Cardiac muscle cell (in vitro differentiated cells and primary cell): ENCODE measurements around the gene TMCO4. TPM values are rescaled to one million over a fixed set of nuclear protein-coding genes. Genes with fewer than 3 reads are reported as not detected.
"Not testable (repeated sequence)": the region's sequence is repeated elsewhere in the genome, so short reads cannot be mapped to it uniquely, and the experiment has no call there.

Experiments
- DNase-seq, 2 donors: peaks; one replicate each; pipeline versions ENCODE4 v3.0.0 to v3.0.0-alpha.2; 2010 to 2017; ENCODE audit warnings: low read depth in 1 of 2, low spot score in 1 of 2
- H3K27ac ChIP-seq: fragments of 200-600 bp; sonication (generic); 2 replicates; pipeline ENCODE4 v1.5.1; 2016
- H3K27me3 ChIP-seq: fragments of 200-600 bp; sonication (generic); 2 replicates; pipeline ENCODE4 v1.6.0; 2016; ENCODE audit warnings: control low read depth
- H3K36me3 ChIP-seq: fragments of 200-600 bp; sonication (generic); 2 replicates; pipeline ENCODE4 v1.5.1; 2016; ENCODE audit warnings: control low read depth
- H3K4me1 ChIP-seq: fragments of 200-600 bp; sonication (generic); 2 replicates; pipeline ENCODE4 v1.8.1; 2017; ENCODE audit warnings: low read depth, mild to moderate bottlenecking, mixed run types
- H3K4me3 ChIP-seq: fragments of 200-600 bp; sonication (generic); 2 replicates; pipeline ENCODE4 v1.5.1; 2016; ENCODE audit warnings: mild to moderate bottlenecking
- H3K9me3 ChIP-seq: fragments of 200-600 bp; sonication (generic); 2 replicates; pipeline ENCODE4 v1.5.1; 2017; ENCODE audit warnings: low read depth, mild to moderate bottlenecking, control low read depth
- polyA plus RNA-seq: library from polyadenylated mRNA; unstranded; fragments of >200 nt; fragmentation: Nextera tagmentation; extraction: Ambion mirVana; gene quantifications from 2 replicates; pipeline ENCODE4 v1.2.1, GENCODE V29; 2016
- total RNA-seq: library from RNA; depleted of rRNA; stranded (reverse); fragments of >200 nt; gene quantifications from 2 replicates; pipeline ENCODE4 v1.2.3, GENCODE V29; 2016
- TF ChIP-seq, protein P1 (sequence below): IDR thresholded peaks from 2 replicates; pipeline ENCODE4 v1.5.1; 2012; ENCODE audit warnings: low read depth, mild to moderate bottlenecking, low read length

The TMCO4 gene
- total and polyA plus RNA-seq, 2 experiments from 2014 or later = 2.2 to 2.5 TPM

DNA sequence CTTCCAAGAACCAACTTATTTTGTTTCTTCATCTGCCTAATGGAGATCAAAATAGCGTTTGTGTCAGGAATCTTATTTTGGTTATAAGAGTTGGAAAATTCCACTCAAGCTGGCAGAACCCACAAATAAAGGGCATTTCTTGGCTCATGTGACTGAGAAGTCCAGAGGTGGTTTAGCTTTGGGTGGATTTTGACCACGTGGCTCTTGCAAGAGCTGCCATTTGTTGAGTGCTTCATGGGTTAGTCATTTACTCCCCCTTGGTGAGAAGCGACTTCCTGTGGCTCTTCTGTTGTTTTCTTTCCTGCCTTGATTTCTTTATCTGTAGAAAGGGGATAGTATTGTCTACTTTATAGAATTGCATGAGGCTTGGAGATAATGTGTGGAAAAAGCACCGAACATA is 24.8 kb upstream of the TMCO4 start:
- H3K4me3 ChIP-seq = no peak overlapping the region
- H3K4me1 ChIP-seq = no peaks in the 10 kb centered on the region
- no peaks in the 10 kb centered on the region for H3K27me3 ChIP-seq
- TF ChIP-seq, protein P1, sequence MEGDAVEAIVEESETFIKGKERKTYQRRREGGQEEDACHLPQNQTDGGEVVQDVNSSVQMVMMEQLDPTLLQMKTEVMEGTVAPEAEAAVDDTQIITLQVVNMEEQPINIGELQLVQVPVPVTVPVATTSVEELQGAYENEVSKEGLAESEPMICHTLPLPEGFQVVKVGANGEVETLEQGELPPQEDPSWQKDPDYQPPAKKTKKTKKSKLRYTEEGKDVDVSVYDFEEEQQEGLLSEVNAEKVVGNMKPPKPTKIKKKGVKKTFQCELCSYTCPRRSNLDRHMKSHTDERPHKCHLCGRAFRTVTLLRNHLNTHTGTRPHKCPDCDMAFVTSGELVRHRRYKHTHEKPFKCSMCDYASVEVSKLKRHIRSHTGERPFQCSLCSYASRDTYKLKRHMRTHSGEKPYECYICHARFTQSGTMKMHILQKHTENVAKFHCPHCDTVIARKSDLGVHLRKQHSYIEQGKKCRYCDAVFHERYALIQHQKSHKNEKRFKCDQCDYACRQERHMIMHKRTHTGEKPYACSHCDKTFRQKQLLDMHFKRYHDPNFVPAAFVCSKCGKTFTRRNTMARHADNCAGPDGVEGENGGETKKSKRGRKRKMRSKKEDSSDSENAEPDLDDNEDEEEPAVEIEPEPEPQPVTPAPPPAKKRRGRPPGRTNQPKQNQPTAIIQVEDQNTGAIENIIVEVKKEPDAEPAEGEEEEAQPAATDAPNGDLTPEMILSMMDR = no peak
- H3K9me3 ChIP-seq = no peaks in the 10 kb centered on the region
- no peak overlapping the region for H3K27ac ChIP-seq
- peak in 1 of 2 donors; percentile 20 for DNase-seq
- no peaks in the 10 kb centered on the region for H3K36me3 ChIP-seq

DNA sequence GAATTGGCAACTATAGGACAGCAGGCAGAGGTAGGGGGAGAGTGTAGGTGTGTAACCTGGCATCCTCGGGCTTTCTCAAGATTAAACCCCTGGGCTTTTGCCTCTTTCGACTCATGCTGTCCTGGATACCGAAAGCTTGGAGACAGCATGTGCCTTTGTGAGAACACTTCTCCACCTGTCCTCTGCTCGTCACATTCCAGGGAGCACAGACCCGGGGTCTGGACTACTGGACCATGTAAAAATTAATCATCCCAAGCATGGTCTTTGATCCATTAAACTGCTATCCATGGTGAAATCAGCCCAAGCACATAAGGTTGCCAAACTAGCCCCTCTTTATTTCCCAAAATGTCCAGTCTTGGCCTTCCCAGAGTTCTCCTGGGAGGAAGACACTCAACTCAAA is 24.3 kb upstream of the TMCO4 start:
- no peaks in the 10 kb centered on the region for H3K4me1 ChIP-seq
- H3K27ac ChIP-seq = no peak overlapping the region
- no peak for DNase-seq
- TF ChIP-seq, protein P1 = no peak
- H3K27me3 ChIP-seq = no peaks in the 10 kb centered on the region
- no peaks in the 10 kb centered on the region for H3K9me3 ChIP-seq
- no peaks in the 10 kb centered on the region for H3K36me3 ChIP-seq
- H3K4me3 ChIP-seq = no peak overlapping the region

DNA sequence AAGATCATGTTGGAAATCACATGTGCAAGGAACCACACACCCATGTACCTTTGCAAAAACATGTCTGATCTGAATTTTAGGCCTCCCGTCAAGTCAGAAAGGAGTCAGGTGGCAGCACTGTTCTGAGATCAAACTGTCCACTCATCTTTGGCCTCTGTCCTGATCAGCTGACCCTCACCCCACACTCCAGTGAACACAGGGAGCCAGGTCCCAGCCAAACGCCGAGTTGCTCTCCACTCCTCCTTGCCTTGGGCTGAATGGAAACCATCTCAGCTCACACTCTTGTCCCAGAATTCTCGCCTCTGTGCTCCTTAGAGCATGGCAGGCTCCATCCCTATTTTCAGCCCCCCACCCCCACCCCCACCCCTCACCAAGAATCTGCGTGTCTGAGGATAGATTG is 20.0 kb upstream of the TMCO4 start:
- Histone ChIP-seq H3K27me3 (no peaks in the 10 kb centered on the region), H3K27ac (no peak overlapping the region), H3K4me3 (no peak overlapping the region), H3K4me1 (no peaks in the 10 kb centered on the region), H3K36me3 (no peaks in the 10 kb centered on the region), H3K9me3 (no peaks in the 10 kb centered on the region)
- TF ChIP-seq, protein P1 = no peak
- no peak for DNase-seq

DNA sequence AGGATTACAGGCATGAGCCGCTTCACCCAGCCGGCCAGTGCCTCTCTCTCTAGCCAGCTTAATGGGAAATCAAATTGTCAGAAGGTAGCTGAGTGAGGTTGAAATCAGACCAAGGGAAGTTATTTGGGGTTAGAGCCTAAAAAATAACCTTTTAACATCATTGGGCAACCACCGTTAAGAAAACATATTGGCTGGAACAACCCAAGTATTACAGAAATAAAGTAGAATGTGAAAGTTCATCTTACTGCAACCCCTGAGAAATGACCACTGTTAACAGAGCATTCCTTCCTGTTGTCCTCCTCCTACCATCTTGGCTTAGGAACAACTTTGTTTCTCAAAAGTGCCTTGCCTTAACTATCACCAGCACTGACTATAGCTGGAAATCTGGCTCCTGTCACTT is 18.6 kb upstream of the TMCO4 start:
- no peaks in the 10 kb centered on the region for H3K4me1 ChIP-seq
- TF ChIP-seq, protein P1 = no peak
- no peaks in the 10 kb centered on the region for H3K27me3 ChIP-seq
- DNase-seq = no peak
- no peak overlapping the region for H3K4me3 ChIP-seq
- no peak overlapping the region for H3K27ac ChIP-seq
- H3K9me3 ChIP-seq = no peaks in the 10 kb centered on the region
- no peaks in the 10 kb centered on the region for H3K36me3 ChIP-seq

- H3K4me1 ChIP-seq = no peaks in the 10 kb centered on the region
- no peaks in the 10 kb centered on the region for H3K36me3 ChIP-seq
- H3K27ac ChIP-seq = no peak overlapping the region
- no peak overlapping the region for H3K4me3 ChIP-seq
- H3K9me3 ChIP-seq = no peaks in the 10 kb centered on the region
- TF ChIP-seq, protein P1 = no peak
- H3K27me3 ChIP-seq = no peaks in the 10 kb centered on the region
- DNase-seq = no peak
These were observed 17.4 kb upstream of the TMCO4 start for GRCh38 chr1:19817160-19817559.

DNA sequence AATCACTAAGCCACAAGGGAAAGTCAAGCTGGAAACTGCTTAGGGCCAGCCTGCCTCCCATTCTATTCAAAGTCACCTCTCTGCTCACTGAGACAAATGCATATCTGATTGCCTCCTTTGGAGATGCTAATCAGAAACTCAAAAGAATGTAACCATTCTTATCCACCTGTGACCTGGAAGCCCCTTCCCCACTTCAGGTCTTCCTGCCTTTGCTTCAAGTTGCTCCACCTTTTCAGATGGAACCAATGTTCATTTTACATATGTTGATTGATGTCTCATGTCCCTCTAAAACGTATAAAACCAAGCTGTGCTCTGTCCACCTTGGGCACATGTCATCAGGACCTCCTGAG is 17.0 kb upstream of the TMCO4 start:
- H3K4me1 ChIP-seq, H3K27me3 ChIP-seq, DNase-seq, H3K9me3 ChIP-seq, H3K36me3 ChIP-seq, H3K27ac ChIP-seq, H3K4me3 ChIP-seq: not testable (repeated sequence)
